Natural killer cell treated with Interleukin-12 subunit alpha and Interleukin-12 subunit beta and Interleukin-15 and Interleukin-18, amount 100 ng/mL, for 72 hours (primary cell): ENCODE results near the gene WDR33. TPM values are rescaled to one million over a fixed set of nuclear protein-coding genes. Genes with fewer than 3 reads are reported as not detected.

Source experiments
- ATAC-seq, 2 donors: fragments of 150-1000 bp; cut with Tn5 transposase in 1 of 2; sonication (Bioruptor Pico), chemical (Tn5 transposase) in 1 of 2; 2 replicates each; pipeline ENCODE4 v1.10.0; 2021
- DNase-seq: peaks from one replicate; pipeline ENCODE4 v3.0.0; 2022; ENCODE audit warnings: low spot score
- H3K27ac Mint-ChIP-seq, 2 donors: 1 replicate in 1 of 2; 2 replicates in 1 of 2; pipeline ENCODE4 v1.8.0; 2022; ENCODE audit warnings: mixed read lengths in 2 of 2, mild to moderate bottlenecking in 1 of 2, moderate library complexity in 1 of 2
- H3K27me3 Mint-ChIP-seq, 2 donors: 1 replicate in 1 of 2; 2 replicates in 1 of 2; pipeline ENCODE4 v1.8.0; 2022; ENCODE audit warnings: mixed read lengths in 2 of 2
- H3K36me3 Mint-ChIP-seq: one replicate; pipeline ENCODE4 v1.8.0; 2022; ENCODE audit warnings: mixed read lengths
- H3K4me1 Mint-ChIP-seq, 2 donors: 1 replicate in 1 of 2; 2 replicates in 1 of 2; pipeline ENCODE4 v1.8.0; 2022; ENCODE audit warnings: low read depth in 2 of 2, mixed read lengths in 2 of 2, mild to moderate bottlenecking in 1 of 2
- H3K4me3 Mint-ChIP-seq: one replicate; pipeline ENCODE4 v1.8.0; 2022; ENCODE audit warnings: mixed read lengths
- H3K9me3 Mint-ChIP-seq: 2 replicates; pipeline ENCODE4 v1.8.0; 2022; ENCODE audit warnings: mixed read lengths
- total RNA-seq, 2 donors: library from RNA; stranded (reverse); gene quantifications; one replicate each; pipeline ENCODE4 v1.2.3, GENCODE V29; 2022

WDR33 gene
- total RNA-seq, 2 donors from 2014 or later, result 70.6 to 85.3 TPM

- no peaks in the 10 kb centered on the region for H3K36me3 Mint-ChIP-seq
- H3K9me3 Mint-ChIP-seq, result no peaks in the 10 kb centered on the region
- H3K4me3 Mint-ChIP-seq, result no peak overlapping the region
- no peak for DNase-seq
- peaks cover 38 to 41% of the 10 kb centered on the region in 2 donors for H3K27me3 Mint-ChIP-seq
- no peak overlapping the region for H3K27ac Mint-ChIP-seq
- H3K4me1 Mint-ChIP-seq, result peaks cover 0 to 5% of the 10 kb centered on the region in 2 donors
- ATAC-seq, result no peak
Measured at GRCh38 chr2:127679680-127680361, 131.2 kb downstream of the WDR33 start.

- Mint-ChIP-seq H3K27ac (no peak overlapping the region), H3K4me3 (no peak overlapping the region), H3K36me3 (no peaks in the 10 kb centered on the region), H3K9me3 (no peaks in the 10 kb centered on the region), H3K27me3 (peaks cover 45% of the 10 kb centered on the region in 2 donors), H3K4me1 (peaks cover 0 to 9% of the 10 kb centered on the region in 2 donors)
- peak in 1 of 2 donors; percentile 11 for ATAC-seq
- DNase-seq, result no peak
Measured at GRCh38 chr2:127678991-127679390, 132.0 kb downstream of the WDR33 start.

GRCh38 chr2:127678531-127678930 lies 132.4 kb downstream of the WDR33 start:
- ATAC-seq, result no peak
- Mint-ChIP-seq H3K4me1 (peaks cover 0 to 9% of the 10 kb centered on the region in 2 donors), H3K27ac (no peak overlapping the region), H3K36me3 (no peaks in the 10 kb centered on the region), H3K9me3 (no peaks in the 10 kb centered on the region), H3K4me3 (no peak overlapping the region), H3K27me3 (peaks cover 45 to 46% of the 10 kb centered on the region in 2 donors)
- DNase-seq, result no peak

GRCh38 chr2:127676906-127677305 lies 134.1 kb downstream of the WDR33 start:
- no peak overlapping the region for H3K4me3 Mint-ChIP-seq
- peaks cover 48% of the 10 kb centered on the region in 2 donors for H3K27me3 Mint-ChIP-seq
- H3K36me3 Mint-ChIP-seq, result no peaks in the 10 kb centered on the region
- peaks cover 0 to 9% of the 10 kb centered on the region in 2 donors for H3K4me1 Mint-ChIP-seq
- no peaks in the 10 kb centered on the region for H3K9me3 Mint-ChIP-seq
- ATAC-seq (no peak), DNase-seq (no peak)
- no peak overlapping the region for H3K27ac Mint-ChIP-seq

- H3K4me1 Mint-ChIP-seq, result peaks cover 0 to 9% of the 10 kb centered on the region in 2 donors
- no peak within 1 kb of the TSS for H3K27ac Mint-ChIP-seq
- no peak for DNase-seq
- ATAC-seq, result peak in 1 of 2 donors; percentile 28
- no peaks in the 10 kb centered on the region for H3K36me3 Mint-ChIP-seq
- H3K27me3 Mint-ChIP-seq, result peaks cover 45 to 52% of the 10 kb centered on the region in 2 donors
- H3K9me3 Mint-ChIP-seq, result no peaks in the 10 kb centered on the region
- peak within 1 kb of the TSS; percentile 59 for H3K4me3 Mint-ChIP-seq
Measured at GRCh38 chr2:127675331-127676261, 135.4 kb downstream of the WDR33 start, which contains the start of gene LIMS2. Gene LIMS2 (minus strand): TSS chr2:127675530. CDS start chr2:127675024, 506 bp downstream.

- Mint-ChIP-seq H3K36me3 (no peaks in the 10 kb centered on the region), H3K9me3 (no peaks in the 10 kb centered on the region), H3K4me3 (peak overlapping the region; percentile 59), H3K27ac (no peak overlapping the region), H3K27me3 (peaks cover 44 to 61% of the 10 kb centered on the region in 2 donors), H3K4me1 (peaks cover 0 to 9% of the 10 kb centered on the region in 2 donors)
- no peak for ATAC-seq
- DNase-seq, result peak; percentile 58
Measured at GRCh38 chr2:127674241-127675209, 136.4 kb downstream of the WDR33 start.

- H3K4me1 Mint-ChIP-seq, result peaks cover 0 to 9% of the 10 kb centered on the region in 2 donors
- no peak overlapping the region for H3K27ac Mint-ChIP-seq
- no peaks in the 10 kb centered on the region for H3K36me3 Mint-ChIP-seq
- no peaks in the 10 kb centered on the region for H3K9me3 Mint-ChIP-seq
- peak overlapping the region; percentile 27 for H3K4me3 Mint-ChIP-seq
- ATAC-seq, result no peak
- peaks cover 43 to 57% of the 10 kb centered on the region in 2 donors for H3K27me3 Mint-ChIP-seq
- no peak for DNase-seq
Measured at GRCh38 chr2:127673291-127674069, 137.5 kb downstream of the WDR33 start.

GRCh38 chr2:127672341-127673224 lies 138.4 kb downstream of the WDR33 start:
- H3K4me3 Mint-ChIP-seq, result no peak overlapping the region
- DNase-seq (no peak), ATAC-seq (peak; percentile 25 to 42)
- no peak overlapping the region for H3K27ac Mint-ChIP-seq
- H3K27me3 Mint-ChIP-seq, result peaks cover 36 to 51% of the 10 kb centered on the region in 2 donors
- H3K9me3 Mint-ChIP-seq, result no peaks in the 10 kb centered on the region
- H3K36me3 Mint-ChIP-seq, result no peaks in the 10 kb centered on the region
- H3K4me1 Mint-ChIP-seq, result peaks cover 0 to 9% of the 10 kb centered on the region in 2 donors

GRCh38 chr2:127671557-127672302 lies 139.2 kb downstream of the WDR33 start:
- DNase-seq (no peak), ATAC-seq (peak; percentile 24 to 44)
- no peaks in the 10 kb centered on the region for H3K36me3 Mint-ChIP-seq
- H3K4me1 Mint-ChIP-seq, result peaks cover 0 to 9% of the 10 kb centered on the region in 2 donors
- no peaks in the 10 kb centered on the region for H3K9me3 Mint-ChIP-seq
- no peak overlapping the region for H3K27ac Mint-ChIP-seq
- H3K27me3 Mint-ChIP-seq, result peaks cover 36 to 51% of the 10 kb centered on the region in 2 donors
- no peak overlapping the region for H3K4me3 Mint-ChIP-seq

- no peak for ATAC-seq
Measured at GRCh38 chr2:127670957-127671290, 140.0 kb downstream of the WDR33 start.

More at GRCh38 chr2:127670957-127671290, 140.0 kb downstream of the WDR33 start:
- H3K27me3 Mint-ChIP-seq, result peaks cover 38 to 49% of the 10 kb centered on the region in 2 donors
- H3K4me1 Mint-ChIP-seq, result peaks cover 0 to 6% of the 10 kb centered on the region in 2 donors
- no peaks in the 10 kb centered on the region for H3K9me3 Mint-ChIP-seq
- H3K36me3 Mint-ChIP-seq, result no peaks in the 10 kb centered on the region
- DNase-seq, result no peak
- H3K4me3 Mint-ChIP-seq, result no peak overlapping the region
- no peak overlapping the region for H3K27ac Mint-ChIP-seq
